NK-92 treated with Interleukin-12 subunit alpha and Interleukin-12 subunit beta, amount 100 ng/mL, for 24 hours (cell line): ENCODE results near the gene ZNF837.
A peak's percentile ranks its signal among the peaks of the same experiment; 100 is the strongest.
"Not testable (repeated sequence)": the region's sequence is repeated elsewhere in the genome, so short reads cannot be mapped to it uniquely, and the experiment has no call there.

Source experiments
- DNase-seq: peaks from one replicate; lab custom pipeline; 2025; lab: John Stamatoyannopoulos, UW

The ZNF837 gene

GRCh38 chr19:58350001-58350861 lies 30.6 kb downstream of the ZNF837 start:
- DNase-seq: no peak

GRCh38 chr19:58349590-58349989 lies 31.2 kb downstream of the ZNF837 start:
- DNase-seq: no peak

- not testable (repeated sequence) for DNase-seq
Observed at GRCh38 chr19:58348080-58348479, 32.8 kb downstream of the ZNF837 start.

- no peak for DNase-seq
Observed at GRCh38 chr19:58346961-58347929, 33.6 kb downstream of the ZNF837 start.

- no peak for DNase-seq
Observed at GRCh38 chr19:58345558-58345957, 35.3 kb downstream of the ZNF837 start.

GRCh38 chr19:58338825-58339558 lies 41.8 kb downstream of the ZNF837 start:
- no peak for DNase-seq

- no peak for DNase-seq
Observed at GRCh38 chr19:58338336-58338735, 42.5 kb downstream of the ZNF837 start.

GRCh38 chr19:58336820-58337219 lies 44.0 kb downstream of the ZNF837 start:
- no peak for DNase-seq

GRCh38 chr19:58336216-58336615 lies 44.6 kb downstream of the ZNF837 start:
- no peak for DNase-seq

- DNase-seq: no peak
Observed at GRCh38 chr19:58335630-58336029, 45.2 kb downstream of the ZNF837 start.

GRCh38 chr19:58334691-58335249 lies 46.1 kb downstream of the ZNF837 start:
- no peak for DNase-seq

GRCh38 chr19:58332697-58333096 lies 48.1 kb downstream of the ZNF837 start:
- DNase-seq: no peak

- DNase-seq: no peak
Observed at GRCh38 chr19:58330458-58330857, 50.4 kb downstream of the ZNF837 start.

GRCh38 chr19:58328999-58329398 lies 51.8 kb downstream of the ZNF837 start:
- DNase-seq: no peak

- DNase-seq: peak; percentile 91
Observed at GRCh38 chr19:58326914-58327726, 53.7 kb downstream of the ZNF837 start, which contains the start of gene ZSCAN22. Gene ZSCAN22, plus strand, starts transcription at chr19:58326994. Its CDS starts 7,809 bp downstream, at chr19:58334803.

- DNase-seq: no peak
Observed at GRCh38 chr19:58326501-58326913, 54.3 kb downstream of the ZNF837 start.

GRCh38 chr19:58325311-58326022 lies 55.4 kb downstream of the ZNF837 start:
- DNase-seq: no peak

GRCh38 chr19:58319241-58319640 lies 61.6 kb downstream of the ZNF837 start:
- no peak for DNase-seq

- DNase-seq: no peak
Observed at GRCh38 chr19:58318297-58318696, 62.5 kb downstream of the ZNF837 start.
